ENCODE data around the gene TBXA2R.
"Not testable (repeated sequence)": the region's sequence is repeated elsewhere in the genome, so short reads cannot be mapped to it uniquely, and the experiment has no call there.

The TBXA2R gene

DNA sequence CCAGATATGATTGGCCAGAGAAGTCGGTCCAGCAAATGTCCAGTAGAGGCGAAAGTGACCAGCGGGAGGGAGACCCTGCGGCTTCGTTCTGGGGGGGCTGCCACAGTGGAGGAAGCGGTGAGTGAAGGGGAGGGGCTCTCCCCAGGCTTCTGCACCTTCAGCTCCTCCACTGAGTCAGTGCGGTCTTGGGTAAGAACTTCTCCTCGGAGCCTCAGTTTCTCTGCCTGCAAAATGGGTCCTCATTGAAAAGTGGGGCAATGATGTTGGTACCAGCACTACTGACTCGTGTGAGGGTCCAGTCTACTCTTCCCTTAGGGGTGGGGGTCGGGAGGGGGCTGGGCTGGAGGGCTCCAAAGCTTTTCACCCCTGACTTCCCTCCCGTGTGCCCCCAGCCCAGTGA, 17.2 kb downstream of the TBXA2R start:
- Histone ChIP-seq H3K27me3 (ENCODE audit: insufficient read depth, poor library complexity, severe bottlenecking) (peaks cover 12% of the 10 kb centered on the region), H3K27ac (replicated peaks) (no peak overlapping the region), H3K4me3 (replicated peaks; ENCODE audit: insufficient read depth, low read length) (no peak overlapping the region)
- no peak for DNase-seq (ENCODE audit: low read depth in 1 of 2, low spot score in 1 of 2)
- TF ChIP-seq SPI1 (IDR thresholded peaks at IDR 0.05; ENCODE audit: borderline replicate concordance, low read depth) = no peak
- TF ChIP-seq, protein P1, sequence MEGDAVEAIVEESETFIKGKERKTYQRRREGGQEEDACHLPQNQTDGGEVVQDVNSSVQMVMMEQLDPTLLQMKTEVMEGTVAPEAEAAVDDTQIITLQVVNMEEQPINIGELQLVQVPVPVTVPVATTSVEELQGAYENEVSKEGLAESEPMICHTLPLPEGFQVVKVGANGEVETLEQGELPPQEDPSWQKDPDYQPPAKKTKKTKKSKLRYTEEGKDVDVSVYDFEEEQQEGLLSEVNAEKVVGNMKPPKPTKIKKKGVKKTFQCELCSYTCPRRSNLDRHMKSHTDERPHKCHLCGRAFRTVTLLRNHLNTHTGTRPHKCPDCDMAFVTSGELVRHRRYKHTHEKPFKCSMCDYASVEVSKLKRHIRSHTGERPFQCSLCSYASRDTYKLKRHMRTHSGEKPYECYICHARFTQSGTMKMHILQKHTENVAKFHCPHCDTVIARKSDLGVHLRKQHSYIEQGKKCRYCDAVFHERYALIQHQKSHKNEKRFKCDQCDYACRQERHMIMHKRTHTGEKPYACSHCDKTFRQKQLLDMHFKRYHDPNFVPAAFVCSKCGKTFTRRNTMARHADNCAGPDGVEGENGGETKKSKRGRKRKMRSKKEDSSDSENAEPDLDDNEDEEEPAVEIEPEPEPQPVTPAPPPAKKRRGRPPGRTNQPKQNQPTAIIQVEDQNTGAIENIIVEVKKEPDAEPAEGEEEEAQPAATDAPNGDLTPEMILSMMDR (IDR thresholded peaks at IDR 0.05; ENCODE audit: insufficient read depth, low read length) = no peak

- no peak for TF ChIP-seq GABPA (IDR thresholded peaks at IDR 0.05; ENCODE audit: low read depth)
- no peak for TF ChIP-seq SPI1 (IDR thresholded peaks at IDR 0.05; ENCODE audit: borderline replicate concordance, low read depth)
- Histone ChIP-seq H3K4me3 (replicated peaks; ENCODE audit: insufficient read depth, low read length) (no peak overlapping the region), H3K27me3 (ENCODE audit: insufficient read depth, poor library complexity, severe bottlenecking) (peaks cover 10% of the 10 kb centered on the region), H3K27ac (replicated peaks) (no peak overlapping the region)
- DNase-seq (ENCODE audit: low read depth in 1 of 2, low spot score in 1 of 2) = no peak
Observed at GRCh38 chr19:3586707-3587346, 19.8 kb downstream of the TBXA2R start.

DNA sequence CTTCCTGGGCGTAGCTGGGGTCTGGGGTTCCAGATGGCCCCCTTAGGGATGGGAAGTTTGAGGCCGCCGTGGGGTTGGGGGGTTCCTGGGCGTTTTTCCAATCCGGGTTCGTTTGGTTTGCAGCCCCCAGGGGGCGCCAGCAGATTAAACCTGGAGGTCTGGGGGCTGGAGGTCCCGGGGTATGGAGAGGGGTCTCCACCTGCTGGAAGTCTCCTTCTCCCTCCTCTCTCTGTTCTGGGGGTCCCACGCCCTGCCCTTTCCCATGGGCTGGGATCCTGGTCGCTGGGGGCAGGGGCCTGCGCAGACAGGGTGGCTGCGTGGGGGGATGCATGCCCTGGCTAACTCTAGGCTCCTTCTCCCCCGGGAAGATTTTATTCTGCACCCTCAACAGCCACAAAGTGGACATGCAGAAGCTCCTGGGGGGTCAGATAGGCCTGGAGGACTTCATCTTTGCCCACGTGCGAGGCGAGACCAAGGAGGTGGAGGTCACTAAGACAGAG, 20.5 kb downstream of the TBXA2R start:
- no peak for TF ChIP-seq GABPA (IDR thresholded peaks at IDR 0.05; ENCODE audit: low read depth)
- TF ChIP-seq, protein P1 (IDR thresholded peaks at IDR 0.05; ENCODE audit: insufficient read depth, low read length) = no peak
- no peak for TF ChIP-seq SPI1 (IDR thresholded peaks at IDR 0.05; ENCODE audit: borderline replicate concordance, low read depth)
- no peak for TF ChIP-seq POLR2AphosphoS5 (IDR thresholded peaks at IDR 0.05; ENCODE audit: low read depth)
- TF ChIP-seq, protein P2, sequence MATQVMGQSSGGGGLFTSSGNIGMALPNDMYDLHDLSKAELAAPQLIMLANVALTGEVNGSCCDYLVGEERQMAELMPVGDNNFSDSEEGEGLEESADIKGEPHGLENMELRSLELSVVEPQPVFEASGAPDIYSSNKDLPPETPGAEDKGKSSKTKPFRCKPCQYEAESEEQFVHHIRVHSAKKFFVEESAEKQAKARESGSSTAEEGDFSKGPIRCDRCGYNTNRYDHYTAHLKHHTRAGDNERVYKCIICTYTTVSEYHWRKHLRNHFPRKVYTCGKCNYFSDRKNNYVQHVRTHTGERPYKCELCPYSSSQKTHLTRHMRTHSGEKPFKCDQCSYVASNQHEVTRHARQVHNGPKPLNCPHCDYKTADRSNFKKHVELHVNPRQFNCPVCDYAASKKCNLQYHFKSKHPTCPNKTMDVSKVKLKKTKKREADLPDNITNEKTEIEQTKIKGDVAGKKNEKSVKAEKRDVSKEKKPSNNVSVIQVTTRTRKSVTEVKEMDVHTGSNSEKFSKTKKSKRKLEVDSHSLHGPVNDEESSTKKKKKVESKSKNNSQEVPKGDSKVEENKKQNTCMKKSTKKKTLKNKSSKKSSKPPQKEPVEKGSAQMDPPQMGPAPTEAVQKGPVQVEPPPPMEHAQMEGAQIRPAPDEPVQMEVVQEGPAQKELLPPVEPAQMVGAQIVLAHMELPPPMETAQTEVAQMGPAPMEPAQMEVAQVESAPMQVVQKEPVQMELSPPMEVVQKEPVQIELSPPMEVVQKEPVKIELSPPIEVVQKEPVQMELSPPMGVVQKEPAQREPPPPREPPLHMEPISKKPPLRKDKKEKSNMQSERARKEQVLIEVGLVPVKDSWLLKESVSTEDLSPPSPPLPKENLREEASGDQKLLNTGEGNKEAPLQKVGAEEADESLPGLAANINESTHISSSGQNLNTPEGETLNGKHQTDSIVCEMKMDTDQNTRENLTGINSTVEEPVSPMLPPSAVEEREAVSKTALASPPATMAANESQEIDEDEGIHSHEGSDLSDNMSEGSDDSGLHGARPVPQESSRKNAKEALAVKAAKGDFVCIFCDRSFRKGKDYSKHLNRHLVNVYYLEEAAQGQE (IDR thresholded peaks at IDR 0.05; ENCODE audit: insufficient replicate concordance, low read depth) = no peak
- Histone ChIP-seq H3K27ac (replicated peaks) (no peak overlapping the region), H3K27me3 (ENCODE audit: insufficient read depth, poor library complexity, severe bottlenecking) (peaks cover 10% of the 10 kb centered on the region), H3K4me3 (replicated peaks; ENCODE audit: insufficient read depth, low read length) (no peak overlapping the region)
- no peak for DNase-seq (ENCODE audit: low read depth in 1 of 2, low spot score in 1 of 2)

DNA sequence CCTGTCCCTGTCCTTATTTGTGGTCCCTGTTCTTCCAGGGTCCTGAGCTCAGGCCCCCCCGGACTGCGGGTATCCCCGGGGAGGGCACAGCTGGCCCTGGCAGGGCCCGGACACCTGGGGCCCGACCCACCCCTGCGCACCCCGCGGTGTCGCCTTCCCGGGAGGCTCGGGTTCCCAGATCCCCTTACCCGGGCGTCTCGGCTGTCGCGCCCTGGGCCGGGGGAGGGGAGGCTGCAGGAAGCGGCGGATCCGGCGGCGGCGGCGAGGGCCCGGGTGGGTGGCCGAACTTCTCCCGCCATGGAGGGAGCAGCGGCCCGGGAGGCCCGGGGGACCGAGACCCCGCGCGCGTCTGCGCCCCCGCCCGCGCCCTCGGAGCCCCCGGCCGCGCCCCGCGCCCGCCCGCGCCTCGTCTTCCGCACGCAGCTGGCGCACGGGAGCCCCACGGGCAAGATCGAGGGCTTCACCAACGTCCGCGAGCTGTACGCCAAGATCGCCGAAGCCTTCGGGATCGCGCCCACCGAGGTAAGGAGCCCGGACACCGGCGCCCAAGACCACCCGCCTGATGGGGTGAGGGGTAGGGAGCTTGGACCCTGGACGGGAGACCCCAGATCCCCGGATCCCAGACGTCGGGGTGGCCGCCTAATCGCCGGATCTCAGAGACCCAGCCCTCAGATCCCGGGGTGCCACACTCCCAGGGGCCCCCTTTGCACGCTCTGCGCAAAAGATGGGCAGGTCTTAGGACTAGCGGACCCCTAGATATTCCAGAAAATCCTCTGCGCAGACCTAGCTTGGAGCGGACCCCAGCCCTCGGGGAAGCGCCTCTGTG, 21.2 kb downstream of the TBXA2R start, which contains the start of gene GIPC3:
GIPC3 (plus strand) TSS at position 178 of the 826 bp plus-strand sequence; CDS start at position 298, 120 bp downstream.
- Histone ChIP-seq H3K27me3 (ENCODE audit: insufficient read depth, poor library complexity, severe bottlenecking) (peaks cover 10% of the 10 kb centered on the region), H3K4me3 (replicated peaks; ENCODE audit: insufficient read depth, low read length) (no peak within 1 kb of the TSS), H3K27ac (replicated peaks) (no peak within 1 kb of the TSS)
- DNase-seq (ENCODE audit: low read depth in 1 of 2, low spot score in 1 of 2) = no peak
- TF ChIP-seq GABPA (IDR thresholded peaks at IDR 0.05; ENCODE audit: low read depth) (no peak), SPI1 (IDR thresholded peaks at IDR 0.05; ENCODE audit: borderline replicate concordance, low read depth) (no peak), POLR2AphosphoS5 (IDR thresholded peaks at IDR 0.05; ENCODE audit: low read depth) (no peak)
- TF ChIP-seq, protein P1 (IDR thresholded peaks at IDR 0.05; ENCODE audit: insufficient read depth, low read length) = no peak
- TF ChIP-seq, protein P2 (IDR thresholded peaks at IDR 0.05; ENCODE audit: insufficient replicate concordance, low read depth) = no peak

DNA sequence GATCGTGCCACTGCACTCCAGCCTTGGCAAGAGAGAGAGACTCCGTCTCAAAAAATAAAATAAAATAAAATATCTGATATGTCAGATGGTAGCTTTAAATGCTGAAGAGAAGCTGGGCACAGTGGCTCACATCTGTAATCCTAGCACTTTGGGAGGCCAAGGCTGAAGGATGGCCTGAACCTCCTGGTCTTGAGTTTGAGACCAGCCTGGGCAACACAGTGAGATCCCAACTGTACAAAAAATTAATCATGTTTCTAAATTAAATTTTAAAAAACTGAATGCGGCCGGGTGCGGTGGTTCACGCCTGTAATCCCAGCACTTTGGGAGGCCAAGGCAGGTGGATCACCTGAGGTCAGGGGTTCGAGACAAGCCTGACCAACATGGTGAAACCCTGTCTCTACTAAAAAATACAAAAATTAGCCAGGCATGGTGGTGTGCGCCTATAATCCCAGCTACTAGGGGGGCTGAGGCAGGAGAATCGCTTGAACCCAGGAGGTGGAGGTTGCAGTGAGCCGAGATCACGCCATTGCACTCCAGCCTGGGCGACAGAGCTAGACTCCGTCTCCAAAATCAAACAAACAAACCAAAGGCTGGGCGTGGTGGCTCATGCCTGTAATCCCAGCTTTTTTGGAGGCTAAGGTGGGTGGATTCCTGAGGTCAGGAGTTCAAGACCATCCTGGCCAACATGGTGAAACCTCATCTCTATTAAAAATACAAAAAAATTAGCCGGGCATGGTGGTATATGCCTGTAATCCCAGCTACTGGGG, 22.5 kb downstream of the TBXA2R start:
- not testable (repeated sequence) for H3K4me3 ChIP-seq (replicated peaks; ENCODE audit: insufficient read depth, low read length)

GRCh38 chr19:3581792-3582191, 24.9 kb downstream of the TBXA2R start:
- not testable (repeated sequence) for H3K4me3 ChIP-seq (replicated peaks; ENCODE audit: insufficient read depth, low read length); DNase-seq (ENCODE audit: low read depth in 1 of 2, low spot score in 1 of 2); H3K27ac ChIP-seq (replicated peaks)
- peaks cover 10% of the 10 kb centered on the region for H3K27me3 ChIP-seq (ENCODE audit: insufficient read depth, poor library complexity, severe bottlenecking)

More for the DNA sequence above, 22.5 kb downstream of the TBXA2R start:
- H3K27me3 ChIP-seq (ENCODE audit: insufficient read depth, poor library complexity, severe bottlenecking) = peaks cover 10% of the 10 kb centered on the region
- H3K27ac ChIP-seq (replicated peaks); DNase-seq (ENCODE audit: low read depth in 1 of 2, low spot score in 1 of 2): not testable (repeated sequence)
